ENCODE data around the gene PFN1.

Gene PFN1

DNA sequence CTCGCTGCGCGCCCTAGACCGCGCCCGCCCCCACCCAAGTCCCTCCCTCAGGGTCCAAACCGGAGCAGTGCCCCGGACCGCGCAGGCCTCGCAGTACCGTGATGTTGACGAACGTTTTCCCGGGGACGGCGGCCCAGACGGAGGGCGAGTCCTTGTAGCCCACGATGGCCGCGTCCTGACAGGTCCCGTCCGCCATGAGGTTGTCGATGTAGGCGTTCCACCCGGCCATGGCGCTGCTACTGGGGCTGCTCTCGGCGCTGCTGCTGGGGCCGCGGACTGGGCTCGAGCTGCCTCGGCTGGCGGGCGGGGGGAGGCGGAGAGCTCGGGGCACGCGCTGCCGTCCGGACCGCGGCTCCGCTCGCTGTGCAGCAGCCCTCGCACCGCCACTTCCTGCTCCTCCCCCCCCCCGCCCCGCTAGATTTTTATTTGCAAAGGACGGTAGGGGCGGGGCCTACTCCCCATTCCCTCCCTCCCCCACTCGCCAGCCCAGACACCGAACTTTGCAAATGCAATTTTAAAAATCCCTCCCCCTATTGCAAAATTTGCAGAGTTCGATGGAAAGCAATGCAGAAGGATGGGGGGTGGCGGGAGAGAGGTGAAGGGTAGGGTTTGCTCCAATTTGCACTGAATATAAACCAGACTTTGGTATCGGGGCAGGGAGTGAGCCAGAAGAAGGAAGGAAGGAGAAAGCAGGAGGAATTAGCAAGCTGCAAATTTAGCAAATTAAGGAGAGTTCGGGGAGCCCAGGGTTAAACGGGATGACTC is at the start of gene PFN1:
Gene PFN1, minus strand, starts transcription at position 365 of the 765 bp plus-strand sequence. Its CDS starts 136 bp downstream, at position 229.
- peak; percentile 85 for DNase-seq (ENCODE audit: low read depth)

DNA sequence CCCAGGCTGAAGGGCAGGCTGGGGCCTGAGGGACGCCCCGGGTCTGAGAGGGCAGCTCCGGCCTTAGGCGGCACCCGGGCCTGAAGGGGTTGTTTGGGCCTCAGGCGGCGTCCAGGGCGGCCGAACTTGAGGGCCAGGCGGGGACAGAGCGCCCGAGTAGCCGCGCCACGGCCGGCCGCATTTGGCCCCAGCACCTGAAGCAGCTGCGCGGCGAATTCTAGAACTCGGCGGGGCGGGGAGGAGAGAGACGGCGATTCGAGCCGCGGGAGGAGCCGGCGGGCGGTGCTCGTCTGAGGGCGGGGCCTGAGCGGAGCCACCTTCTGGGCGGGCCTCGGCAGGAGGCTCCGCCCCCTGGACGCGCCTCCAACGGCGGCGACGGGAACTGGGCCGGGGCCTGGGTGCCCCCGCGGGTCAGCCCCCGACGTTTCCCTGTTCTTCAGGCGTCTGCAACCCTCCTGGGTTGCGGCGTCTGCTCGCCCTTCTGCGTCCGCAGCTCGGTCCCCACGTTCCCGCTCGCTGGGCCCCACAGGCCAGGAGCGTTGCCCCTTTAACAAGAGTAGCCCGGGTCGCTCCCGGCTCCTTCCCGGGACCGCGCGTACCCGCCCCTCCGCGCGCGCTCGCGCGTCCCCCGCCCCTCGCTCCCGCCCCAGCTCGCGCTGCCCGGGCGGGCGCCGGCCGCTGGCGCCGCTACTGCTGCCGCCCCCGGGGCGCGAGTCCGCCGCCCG is 49.1 kb upstream of the PFN1 start, which contains the start of the genes INCA1 and KIF1C:
Gene INCA1, minus strand, starts transcription at position 221 of the 725 bp plus-strand sequence. CDS start 3,085 bp downstream, outside the sequence.
Gene KIF1C, plus strand, starts transcription at position 649 of the 725 bp plus-strand sequence. CDS start 2,297 bp downstream, outside the sequence.
- peak; percentile 85 for DNase-seq (ENCODE audit: low read depth)

DNA sequence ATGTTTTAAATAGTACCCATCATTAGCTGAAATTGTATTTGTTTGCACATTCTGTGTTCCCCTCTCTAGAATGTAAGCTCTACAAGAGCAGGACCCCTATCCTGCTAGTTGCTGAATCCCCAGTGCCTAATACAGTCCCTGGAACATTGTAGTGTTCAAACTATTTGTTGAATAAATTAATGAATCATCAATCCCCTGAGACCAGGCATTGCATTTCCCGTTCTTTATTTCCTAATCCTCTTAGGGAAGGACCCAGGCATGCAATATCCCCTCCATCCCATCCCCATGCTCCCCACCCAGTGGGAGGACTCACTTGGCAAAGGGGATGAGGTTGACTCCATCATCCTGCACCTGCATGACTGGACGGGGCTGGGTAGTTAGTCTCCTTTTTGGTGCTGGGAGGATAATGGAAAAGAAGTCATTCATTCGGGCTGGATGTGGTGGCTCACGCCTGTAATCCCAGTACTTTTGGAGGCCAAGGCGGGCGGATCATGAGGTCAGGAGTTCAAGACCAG is 45.8 kb upstream of the PFN1 start:
- no peak for DNase-seq (ENCODE audit: low read depth)

DNA sequence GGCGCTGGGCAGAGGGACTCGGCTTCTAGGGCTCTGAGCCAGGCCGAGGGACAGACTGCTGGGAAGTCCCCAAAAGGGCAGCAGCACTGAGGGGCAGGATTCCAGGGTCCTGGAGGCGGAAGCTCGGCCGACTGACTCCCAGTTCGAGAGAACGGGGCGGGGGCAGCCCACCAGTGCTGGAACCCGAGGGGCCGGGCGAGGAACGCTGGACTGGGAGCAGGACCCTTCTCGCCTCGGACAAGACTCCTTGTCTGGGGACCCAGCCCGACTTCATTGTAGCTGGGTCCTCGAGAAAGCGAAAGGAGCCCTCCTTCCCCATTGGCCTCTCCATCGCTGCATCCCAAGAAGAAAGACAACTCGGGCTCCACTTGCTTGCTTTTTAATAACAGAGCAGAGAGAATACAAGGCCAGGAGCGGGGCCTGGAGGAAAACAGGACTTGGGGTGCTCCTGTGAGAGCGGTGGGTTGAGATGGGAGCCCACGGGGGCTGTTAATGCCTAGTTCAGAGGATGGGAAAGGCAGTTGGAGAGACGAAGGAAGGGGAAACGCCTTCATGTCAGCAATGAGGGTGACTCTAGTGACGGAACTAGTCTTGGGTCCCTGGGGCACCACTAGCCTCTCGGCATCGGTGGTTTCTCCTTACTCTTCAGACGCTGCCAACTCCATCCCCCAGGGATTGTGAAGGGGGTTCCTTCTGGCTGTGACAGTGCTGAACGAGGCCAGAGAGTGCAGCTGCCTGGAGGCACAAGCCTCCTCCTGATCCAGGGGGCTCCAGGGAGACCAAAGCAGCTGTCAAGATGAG is 39.6 kb upstream of the PFN1 start:
- DNase-seq (ENCODE audit: low read depth), result no peak

DNA sequence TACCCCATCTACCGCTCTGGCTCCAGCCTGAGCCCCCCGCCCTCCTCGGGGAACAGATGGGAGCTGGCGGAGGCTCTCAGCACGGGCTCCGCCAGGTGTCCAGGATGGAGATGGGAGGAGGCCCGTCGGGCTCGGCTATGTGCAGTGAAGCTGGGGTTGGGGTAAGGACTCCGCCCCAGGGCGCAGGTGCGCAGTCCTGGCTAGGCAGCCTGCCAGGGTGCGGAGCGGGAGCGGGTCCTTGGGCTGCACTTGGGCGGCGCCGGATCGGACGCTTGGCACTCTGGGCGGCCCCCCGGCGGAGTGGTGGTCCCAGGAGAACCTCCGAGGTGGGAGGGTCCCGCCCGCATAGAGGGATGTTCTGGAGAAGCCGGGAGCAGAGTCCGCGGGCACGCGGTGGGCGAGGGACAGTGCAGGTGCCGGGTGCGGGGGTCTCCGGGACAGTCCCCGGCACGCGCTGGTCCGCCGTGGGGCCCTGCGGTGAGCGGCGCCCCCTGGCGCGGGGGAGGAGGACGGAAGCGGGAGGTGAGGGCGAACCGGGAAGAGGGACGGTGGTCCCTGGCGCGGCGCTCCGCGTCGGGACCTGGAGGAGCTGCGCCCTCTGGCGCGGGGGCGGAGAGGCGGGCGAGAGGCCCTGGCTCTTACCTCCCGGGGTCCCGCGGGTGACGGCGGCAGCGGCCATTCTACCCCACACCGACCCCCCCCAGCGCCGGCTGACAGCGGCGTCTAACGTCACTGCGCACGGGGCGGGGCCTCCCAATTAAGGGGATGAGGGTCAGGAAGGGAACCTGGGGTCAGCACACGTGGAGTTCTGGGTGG is 38.8 kb upstream of the PFN1 start, which contains the start of gene CAMTA2:
Gene CAMTA2, minus strand, starts transcription at position 725 of the 816 bp plus-strand sequence. CDS start 1,453 bp downstream, outside the sequence.
- peak; percentile 79 for DNase-seq (ENCODE audit: low read depth)

DNA sequence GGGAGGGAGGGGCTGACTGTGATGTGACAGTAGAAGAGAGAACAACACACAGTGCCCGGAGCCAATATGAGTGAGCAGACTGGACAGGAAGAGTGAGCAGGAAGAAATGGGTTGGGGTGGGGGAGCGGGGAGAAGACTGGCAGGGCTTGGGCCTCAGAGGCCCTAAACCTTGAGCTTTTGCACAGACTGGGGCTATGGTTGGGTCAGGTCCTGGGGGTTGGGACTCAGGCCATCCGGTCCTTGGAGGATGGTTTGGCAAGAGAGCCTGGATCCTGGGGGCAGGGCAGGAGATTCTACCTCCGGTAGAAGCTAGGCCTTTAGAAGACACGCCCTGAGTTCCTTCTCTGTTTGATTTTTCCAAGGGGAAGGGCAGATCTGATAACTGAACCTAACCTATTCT is 38.1 kb upstream of the PFN1 start:
- no peak for DNase-seq (ENCODE audit: low read depth)

DNA sequence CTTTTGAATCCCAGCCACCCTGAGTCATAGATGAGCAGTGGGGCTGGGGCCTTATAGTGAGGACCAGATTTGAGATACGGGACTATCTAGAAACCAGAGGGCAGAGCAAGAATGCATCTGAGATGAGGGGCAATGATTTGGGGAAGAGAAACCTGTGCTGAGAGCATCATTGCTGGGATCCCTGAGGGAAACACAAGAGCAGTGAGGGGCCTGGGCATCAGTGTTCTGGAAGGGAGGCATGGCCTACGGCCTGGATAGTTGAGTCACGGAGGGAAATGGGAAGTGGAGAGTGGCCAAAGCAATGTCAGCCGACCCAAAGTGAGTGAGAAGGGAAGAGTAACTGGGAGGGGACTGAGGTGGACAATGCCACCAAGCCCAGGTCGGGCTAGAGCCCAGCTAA is 34.0 kb upstream of the PFN1 start:
- no peak for DNase-seq (ENCODE audit: low read depth)

DNA sequence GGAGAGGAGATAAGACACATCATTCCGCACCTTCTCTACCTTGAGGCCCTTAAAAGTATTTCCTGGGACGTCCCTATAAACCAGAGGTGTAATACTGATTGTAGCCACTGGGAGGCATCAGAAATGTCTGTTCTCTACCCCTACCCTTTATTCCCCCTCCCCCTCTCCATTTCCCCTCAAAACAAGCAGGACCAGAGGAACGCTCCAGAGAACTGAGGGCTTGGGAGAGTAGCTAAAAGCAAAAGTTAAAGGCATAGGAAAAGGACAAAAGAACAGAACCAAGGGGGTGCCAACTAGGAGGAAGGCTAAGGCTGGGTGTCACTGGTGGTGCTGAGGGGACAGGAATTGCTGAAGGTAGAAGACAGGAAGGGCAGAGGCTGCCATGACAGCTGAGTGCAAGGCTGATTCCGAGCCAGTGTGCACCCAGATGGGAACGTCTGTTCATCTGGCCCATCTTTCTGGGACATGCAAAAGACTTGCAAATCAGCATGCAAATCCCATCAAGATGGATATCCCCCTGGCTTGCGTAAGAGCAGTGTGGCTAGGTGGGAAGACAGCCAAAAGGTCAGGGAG is 32.4 kb upstream of the PFN1 start:
- DNase-seq (ENCODE audit: low read depth), result no peak

DNA sequence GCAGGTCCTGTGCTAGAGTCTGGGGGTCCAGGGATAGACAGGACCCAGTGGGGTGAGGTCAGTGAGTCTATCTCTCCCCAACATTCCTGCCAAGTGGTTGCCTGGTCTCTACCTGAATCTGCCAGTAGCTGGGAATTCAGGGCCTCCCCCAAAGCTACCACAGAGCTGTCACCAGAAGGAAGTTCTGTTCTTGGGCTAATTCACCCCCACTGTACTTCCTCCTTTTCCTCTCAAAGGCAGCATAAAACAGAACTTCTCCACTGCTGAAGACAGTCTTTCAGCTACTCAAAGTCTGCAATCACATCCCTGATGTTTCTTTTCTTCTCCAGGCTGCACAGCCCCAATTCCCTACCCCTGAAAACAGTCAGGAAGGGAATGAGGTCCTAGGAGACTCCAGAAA is 30.4 kb upstream of the PFN1 start:
- no peak for DNase-seq (ENCODE audit: low read depth)

DNA sequence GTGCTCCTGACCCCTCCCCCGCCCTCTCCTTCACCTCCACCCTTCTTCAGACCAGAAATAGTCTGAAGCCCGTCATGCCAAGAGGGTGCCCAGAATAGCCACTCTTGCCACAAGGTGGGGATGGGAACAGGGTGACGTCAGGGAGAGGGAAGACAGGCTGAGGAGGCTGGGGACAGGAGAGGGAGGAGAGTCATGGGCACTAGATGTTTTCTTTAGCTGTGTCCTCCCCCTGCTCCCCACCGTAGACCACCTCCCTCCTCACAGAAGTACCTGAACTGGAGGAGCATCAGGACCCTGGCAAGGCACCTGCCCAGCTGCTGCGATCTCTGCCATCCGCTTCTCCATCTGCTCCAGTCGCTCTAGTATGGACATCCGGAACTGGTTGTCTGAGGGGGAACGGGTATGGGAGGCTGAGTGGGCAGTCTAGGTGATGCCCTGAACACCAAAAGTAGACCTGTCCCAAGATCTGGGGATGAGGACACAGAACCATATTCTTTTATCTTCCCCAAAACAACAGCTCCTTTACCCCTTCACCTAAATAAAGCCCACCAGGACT is 25.9 kb upstream of the PFN1 start:
- no peak for DNase-seq (ENCODE audit: low read depth)

DNA sequence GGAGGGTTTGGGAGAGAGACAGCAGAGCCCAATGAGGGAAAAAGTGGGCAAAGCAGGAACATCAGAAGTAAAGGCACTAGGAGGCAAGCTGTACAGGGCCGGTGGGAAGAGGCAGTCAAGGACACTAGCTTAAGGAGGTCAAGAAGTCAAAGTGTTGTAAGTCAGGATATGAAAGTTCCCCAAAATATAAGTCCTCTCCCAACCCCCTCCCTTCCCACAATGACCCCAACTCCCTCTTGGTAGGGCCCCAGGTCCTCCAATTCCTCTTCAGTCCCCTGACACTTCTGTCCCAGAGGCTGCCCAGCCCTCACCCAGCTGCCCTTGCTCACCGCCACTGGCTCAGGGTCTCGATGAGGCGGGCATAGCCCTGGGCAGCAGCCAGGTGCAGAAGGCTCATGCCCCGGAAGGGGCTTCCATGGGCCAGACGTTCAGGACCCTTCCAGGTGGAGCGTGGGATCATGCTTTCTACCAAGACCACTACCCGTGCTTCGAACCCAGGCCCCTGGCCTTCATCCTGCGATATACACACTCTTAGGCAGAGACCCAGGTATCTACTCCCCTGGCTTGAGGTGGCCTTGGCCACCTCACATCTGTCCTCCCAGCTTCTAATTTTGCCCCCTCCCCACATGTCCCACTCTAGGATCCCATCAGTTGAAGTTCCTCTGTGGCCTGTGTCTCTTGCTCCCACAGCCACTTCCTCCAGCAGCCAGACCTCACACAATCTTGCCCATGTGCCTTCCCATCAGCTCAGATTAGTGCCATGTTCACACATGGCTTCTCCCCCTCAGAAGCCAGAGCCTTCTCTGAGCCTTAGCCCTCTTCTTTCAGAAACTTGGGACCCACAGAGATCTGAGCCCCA is 25.2 kb upstream of the PFN1 start:
- DNase-seq (ENCODE audit: low read depth), result no peak

DNA sequence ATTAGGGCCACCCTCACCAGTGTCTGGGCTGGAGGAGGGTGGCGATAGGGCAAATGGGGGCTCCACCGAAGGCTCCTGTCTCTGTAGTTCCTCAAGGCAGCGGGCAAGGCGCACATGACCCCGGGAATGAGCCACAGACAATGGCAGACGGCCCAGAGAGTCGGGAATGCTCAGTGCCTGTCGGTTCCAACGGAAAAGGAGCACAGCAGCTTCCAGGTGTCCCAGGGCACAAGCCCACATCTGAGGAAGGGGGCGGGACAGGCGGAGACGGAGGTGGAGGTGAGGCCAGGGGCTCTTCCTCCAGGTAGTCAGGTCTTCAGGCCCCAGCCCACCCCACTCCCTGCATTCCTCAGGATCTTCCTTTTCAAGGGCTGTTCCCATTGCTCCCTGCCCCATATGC is 24.4 kb upstream of the PFN1 start:
- DNase-seq (ENCODE audit: low read depth), result no peak

DNA sequence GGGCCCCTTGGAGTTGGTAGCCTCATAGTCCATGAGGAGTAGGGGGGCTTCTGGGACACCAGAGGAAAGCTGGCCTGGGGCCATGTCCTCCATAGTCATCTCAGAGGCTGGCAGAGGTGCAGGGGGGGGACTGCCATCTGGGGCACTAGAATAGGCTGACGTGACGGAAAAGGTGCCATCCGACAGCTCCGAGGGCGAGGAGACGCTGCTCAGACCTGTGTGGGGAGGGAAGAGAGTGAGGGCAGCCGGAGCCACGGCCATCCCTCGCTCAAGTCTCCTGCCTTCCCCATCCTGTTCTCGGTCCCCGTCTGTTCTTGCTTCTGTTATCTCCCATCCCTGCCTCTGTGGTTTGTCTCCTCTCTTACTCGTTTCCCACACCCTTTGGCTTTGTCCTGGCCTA is 24.0 kb upstream of the PFN1 start:
- no peak for DNase-seq (ENCODE audit: low read depth)

DNA sequence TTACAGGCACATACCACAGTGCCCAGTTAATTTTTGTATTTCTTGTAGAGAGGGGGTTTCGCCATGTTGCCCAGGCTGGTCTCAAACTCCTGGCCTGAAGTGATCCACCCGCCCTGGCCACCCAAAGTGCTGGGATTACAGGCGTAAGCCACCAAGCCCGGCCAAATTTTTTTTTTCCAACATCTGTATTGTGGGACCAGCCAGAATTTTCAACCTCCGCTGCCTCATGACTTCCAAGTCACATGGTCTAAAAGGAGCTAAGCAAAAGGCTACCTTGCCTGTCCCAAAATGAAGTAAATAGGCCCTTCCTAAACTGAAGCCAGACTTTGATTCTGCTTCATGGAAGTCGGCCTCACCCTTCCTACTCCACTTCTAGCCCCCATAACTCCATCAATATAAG is 23.5 kb upstream of the PFN1 start:
- DNase-seq (ENCODE audit: low read depth), result no peak

DNA sequence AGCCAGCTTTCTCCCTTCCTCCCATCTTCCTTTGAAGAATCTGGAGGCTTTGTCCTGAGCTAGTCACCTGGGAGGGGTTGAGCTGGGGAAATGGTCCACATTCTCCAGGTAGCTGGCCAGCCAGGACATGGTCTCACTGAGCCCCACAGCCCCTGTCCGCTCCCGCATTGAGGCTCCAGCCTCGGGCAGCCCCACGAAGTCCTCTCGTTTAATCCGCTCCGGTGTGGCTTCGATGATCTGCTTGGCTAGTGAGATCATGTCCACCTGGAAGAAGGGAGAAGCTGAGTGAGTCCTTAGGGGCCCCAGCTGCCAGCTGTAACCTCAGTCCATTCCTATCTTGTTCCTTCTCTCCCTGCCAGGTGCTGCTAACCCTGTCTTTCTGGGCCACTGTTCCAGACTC is 21.9 kb upstream of the PFN1 start:
- DNase-seq (ENCODE audit: low read depth), result no peak

DNA sequence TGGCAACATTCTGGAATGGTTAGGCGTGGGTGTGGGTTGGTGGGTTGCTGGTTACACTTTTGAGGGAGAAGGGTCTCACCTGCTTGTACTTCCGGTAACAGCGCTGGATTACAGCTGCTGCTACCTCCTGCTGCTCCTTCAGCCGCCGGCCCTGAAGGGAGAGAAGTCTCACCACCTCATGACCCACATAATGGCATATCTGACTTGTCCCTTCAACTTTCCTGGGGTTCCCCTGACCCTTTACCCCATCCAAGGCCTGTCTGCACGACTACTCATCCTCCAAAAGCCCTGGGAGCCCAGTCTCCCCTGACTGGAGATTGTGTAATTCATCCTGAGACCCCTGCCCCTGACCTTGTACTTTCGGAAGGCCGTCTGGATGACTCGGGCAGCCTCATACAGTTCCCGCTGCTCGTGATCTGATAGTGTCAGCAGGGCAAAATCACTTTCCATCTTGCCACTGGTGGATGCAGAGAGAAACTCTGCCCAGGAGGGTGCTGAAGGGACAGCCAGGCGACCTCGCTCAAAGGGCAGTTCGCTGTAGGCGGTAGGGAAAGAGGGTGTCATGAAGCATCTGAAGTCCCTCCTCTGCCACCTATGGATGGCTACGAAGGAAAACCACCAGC is 21.3 kb upstream of the PFN1 start:
- no peak for DNase-seq (ENCODE audit: low read depth)

DNA sequence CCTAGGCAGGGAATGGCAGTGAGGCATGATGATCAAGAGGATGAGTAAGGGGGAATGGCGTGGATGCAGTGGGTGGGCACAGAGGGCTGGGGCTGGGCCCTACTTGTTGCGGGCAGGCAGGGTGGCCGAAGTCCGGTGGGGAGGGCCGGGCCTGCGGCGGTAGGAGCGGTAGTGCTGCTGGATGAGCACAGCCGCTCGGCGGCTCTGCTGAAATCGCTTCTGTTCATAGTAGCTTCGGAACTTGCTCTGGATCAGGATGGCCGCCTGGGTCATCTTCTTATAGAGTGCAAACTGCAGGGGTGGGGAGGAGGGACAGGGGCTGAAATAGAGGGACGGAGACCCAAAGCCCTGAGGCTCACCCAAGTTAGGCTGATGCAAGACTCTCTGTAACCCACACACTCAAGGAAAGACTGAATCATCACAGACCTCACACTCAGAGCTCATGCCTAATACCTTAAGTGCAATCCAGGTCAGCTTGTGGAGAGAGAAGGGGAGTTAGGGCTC is 20.8 kb upstream of the PFN1 start:
- DNase-seq (ENCODE audit: low read depth), result no peak

DNA sequence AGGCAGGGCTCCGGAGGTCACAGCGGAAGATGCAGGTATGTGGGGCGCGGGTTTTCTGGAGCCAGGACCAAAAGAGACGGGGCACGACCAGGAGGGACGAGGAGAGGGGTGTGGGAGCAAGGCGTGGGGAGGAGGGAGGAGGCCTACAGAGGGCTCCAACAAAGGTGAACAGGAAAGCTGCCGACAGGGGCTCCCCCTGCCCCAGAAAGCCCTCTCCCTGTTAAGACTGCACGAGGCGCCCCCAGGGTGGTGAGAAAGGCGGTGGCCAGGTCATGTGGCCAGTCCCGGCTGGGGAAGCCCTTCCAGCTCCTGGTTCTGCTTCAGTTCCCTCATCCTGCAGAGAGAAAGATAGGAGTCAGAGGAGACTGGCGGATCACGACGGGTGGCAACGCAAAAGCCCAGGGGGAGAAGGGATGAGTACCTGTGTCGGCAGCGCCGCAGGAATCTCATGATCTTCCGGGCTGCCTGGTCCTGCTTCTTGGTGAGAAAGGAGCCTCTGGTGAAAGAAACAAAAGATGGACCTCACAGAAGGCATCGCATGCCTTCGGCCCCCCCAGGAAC is 20.2 kb upstream of the PFN1 start:
- DNase-seq (ENCODE audit: low read depth), result no peak

Data from stimulated activated CD4-positive, alpha-beta T cell treated with anti-CD3 and anti-CD28 coated beads, Interleukin-2, amount 100 ng/mL, for 4 hours (primary cell).